ENCODE results near the gene PLEKHG4B. TPM values are rescaled to one million over a fixed set of nuclear protein-coding genes. Genes with fewer than 3 reads are reported as not detected.

Gene PLEKHG4B
- polyA plus RNA-seq, 1 donor (not counting 4 experiments of a cell fraction or from before 2014, with no cell fraction given): not detected

DNA sequence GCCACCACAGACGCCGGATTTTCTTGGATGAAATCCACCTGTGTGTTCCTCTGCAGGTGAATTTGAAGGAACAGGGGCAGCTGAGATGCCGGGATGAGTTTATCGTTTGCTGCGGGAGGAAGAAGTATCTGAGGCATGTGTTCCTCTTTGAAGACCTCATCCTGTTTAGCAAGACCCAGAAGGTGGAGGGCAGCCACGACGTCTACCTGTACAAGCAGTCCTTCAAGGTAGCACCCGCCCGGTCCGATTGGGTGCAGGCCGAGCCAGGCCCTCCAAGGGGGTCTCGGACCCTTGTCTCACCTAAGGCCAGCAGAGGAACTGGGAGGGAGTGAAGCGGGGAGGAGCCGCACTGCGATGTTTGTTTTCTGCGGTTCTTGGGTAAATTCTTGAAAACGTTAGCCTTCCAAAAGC lies 80.9 kb downstream of the PLEKHG4B start:
- Histone ChIP-seq H3K79me2 (ENCODE audit: control insufficient read depth, insufficient read depth, low read length) (no peaks in the 10 kb centered on the region), H3K9ac (ENCODE audit: control insufficient read depth, extremely low read depth, insufficient read depth, low read length) (no peak overlapping the region), H3K9me1 (ENCODE audit: control insufficient read depth, extremely low read depth, insufficient read depth, low read length) (no peaks in the 10 kb centered on the region), H3K27me3 (ENCODE audit: control insufficient read depth, extremely low read depth, insufficient read depth, low read length) (peaks cover 6% of the 10 kb centered on the region), H2AFZ (ENCODE audit: control insufficient read depth, low read length) (no peak overlapping the region), H3K4me1 (ENCODE audit: control insufficient read depth, extremely low read depth, insufficient read depth, low read length) (no peaks in the 10 kb centered on the region), H3K4me2 (ENCODE audit: control insufficient read depth, extremely low read depth, insufficient read depth, low read depth, low read length) (no peak overlapping the region), H4K20me1 (ENCODE audit: control insufficient read depth, extremely low read depth, insufficient read depth, low read length) (no peaks in the 10 kb centered on the region), H3K4me3 (ENCODE audit: control insufficient read depth in 2 of 3, extremely low read depth in 1 of 3, insufficient read depth in 2 of 3, low read depth in 1 of 3, low read length in 3 of 3) (no peak overlapping the region), H3K27ac (ENCODE audit: control insufficient read depth, insufficient read depth, low read length) (no peak overlapping the region), H3K9me3 (ENCODE audit: control insufficient read depth, low read depth, low read length) (no peaks in the 10 kb centered on the region), H3K36me3 (ENCODE audit: control insufficient read depth in 2 of 2, extremely low read depth in 1 of 2, insufficient read depth in 2 of 2, low read length in 2 of 2) (no peaks in the 10 kb centered on the region)
- DNase-seq (ENCODE audit: low read depth, low spot score) (no peak), FAIRE-seq (no peak)
- TF ChIP-seq, protein P1, sequence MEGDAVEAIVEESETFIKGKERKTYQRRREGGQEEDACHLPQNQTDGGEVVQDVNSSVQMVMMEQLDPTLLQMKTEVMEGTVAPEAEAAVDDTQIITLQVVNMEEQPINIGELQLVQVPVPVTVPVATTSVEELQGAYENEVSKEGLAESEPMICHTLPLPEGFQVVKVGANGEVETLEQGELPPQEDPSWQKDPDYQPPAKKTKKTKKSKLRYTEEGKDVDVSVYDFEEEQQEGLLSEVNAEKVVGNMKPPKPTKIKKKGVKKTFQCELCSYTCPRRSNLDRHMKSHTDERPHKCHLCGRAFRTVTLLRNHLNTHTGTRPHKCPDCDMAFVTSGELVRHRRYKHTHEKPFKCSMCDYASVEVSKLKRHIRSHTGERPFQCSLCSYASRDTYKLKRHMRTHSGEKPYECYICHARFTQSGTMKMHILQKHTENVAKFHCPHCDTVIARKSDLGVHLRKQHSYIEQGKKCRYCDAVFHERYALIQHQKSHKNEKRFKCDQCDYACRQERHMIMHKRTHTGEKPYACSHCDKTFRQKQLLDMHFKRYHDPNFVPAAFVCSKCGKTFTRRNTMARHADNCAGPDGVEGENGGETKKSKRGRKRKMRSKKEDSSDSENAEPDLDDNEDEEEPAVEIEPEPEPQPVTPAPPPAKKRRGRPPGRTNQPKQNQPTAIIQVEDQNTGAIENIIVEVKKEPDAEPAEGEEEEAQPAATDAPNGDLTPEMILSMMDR (optimal IDR thresholded peaks at IDR 0.05 in 1 of 3, IDR thresholded peaks at IDR 0.05 in 1 of 3, conservative IDR thresholded peaks at IDR 0.05 in 1 of 3; ENCODE audit: extremely low read depth in 1 of 3, insufficient read depth in 2 of 3, low read length in 3 of 3): no peak
- no peak for TF ChIP-seq EZH2 (IDR thresholded peaks at IDR 0.05; ENCODE audit: low read length)
- dilution Hi-C loops (cut with MboI; ENCODE audit: extremely low pct_ligation_motif_present, low sequenced_read_pairs): no loop called here

DNA sequence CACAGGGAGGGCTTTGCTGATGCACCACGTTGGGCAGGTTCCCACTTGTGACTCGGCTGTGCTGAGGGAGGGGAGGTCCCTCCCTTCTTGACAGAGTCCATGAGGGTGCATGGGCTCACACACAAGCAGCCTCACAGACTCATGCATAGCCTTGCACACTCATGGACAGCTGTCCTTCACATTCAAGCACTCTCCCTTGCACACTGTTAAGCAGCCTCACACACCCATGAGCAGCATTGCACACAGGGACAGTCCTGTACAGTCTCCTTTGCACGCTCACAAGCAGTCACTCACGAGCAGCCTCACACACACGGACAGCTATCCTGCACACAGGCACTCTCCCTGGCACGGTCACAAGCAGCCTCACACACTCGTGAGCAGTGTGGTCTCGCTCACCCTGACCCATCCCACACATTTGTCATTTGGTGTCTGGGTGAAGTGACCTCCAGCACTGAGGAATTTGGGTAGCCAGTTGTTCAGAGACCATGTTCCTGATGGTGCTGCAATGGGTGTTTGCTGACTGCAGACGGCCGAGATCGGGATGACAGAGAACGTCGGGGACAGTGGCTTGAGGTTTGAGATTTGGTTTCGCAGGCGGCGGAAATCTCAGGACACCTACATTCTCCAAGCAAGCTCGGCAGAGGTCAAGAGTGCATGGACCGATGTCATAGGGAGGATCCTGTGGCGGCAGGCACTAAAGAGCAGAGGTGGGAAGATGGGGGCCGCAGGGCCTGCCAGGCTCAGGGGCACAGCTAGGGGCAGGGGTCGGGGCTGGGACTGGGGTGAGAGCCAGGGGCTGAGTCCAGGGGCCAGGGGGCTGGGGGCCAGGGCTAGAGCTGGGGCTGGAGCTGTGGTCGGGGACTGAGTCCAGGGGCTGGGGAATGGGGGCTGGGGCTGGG lies 81.7 kb downstream of the PLEKHG4B start:
- no peak for FAIRE-seq

More for the DNA sequence above, 81.7 kb downstream of the PLEKHG4B start:
- Histone ChIP-seq H3K9ac (ENCODE audit: control insufficient read depth, extremely low read depth, insufficient read depth, low read length) (no peak overlapping the region), H3K27ac (ENCODE audit: control insufficient read depth, insufficient read depth, low read length) (no peak overlapping the region), H4K20me1 (ENCODE audit: control insufficient read depth, extremely low read depth, insufficient read depth, low read length) (no peaks in the 10 kb centered on the region), H3K4me2 (ENCODE audit: control insufficient read depth, extremely low read depth, insufficient read depth, low read depth, low read length) (no peak overlapping the region), H2AFZ (ENCODE audit: control insufficient read depth, low read length) (no peak overlapping the region), H3K4me1 (ENCODE audit: control insufficient read depth, extremely low read depth, insufficient read depth, low read length) (no peaks in the 10 kb centered on the region), H3K79me2 (ENCODE audit: control insufficient read depth, insufficient read depth, low read length) (no peaks in the 10 kb centered on the region), H3K36me3 (ENCODE audit: control insufficient read depth in 2 of 2, extremely low read depth in 1 of 2, insufficient read depth in 2 of 2, low read length in 2 of 2) (no peaks in the 10 kb centered on the region), H3K4me3 (ENCODE audit: control insufficient read depth in 2 of 3, extremely low read depth in 1 of 3, insufficient read depth in 2 of 3, low read depth in 1 of 3, low read length in 3 of 3) (no peak overlapping the region), H3K9me1 (ENCODE audit: control insufficient read depth, extremely low read depth, insufficient read depth, low read length) (no peaks in the 10 kb centered on the region), H3K9me3 (ENCODE audit: control insufficient read depth, low read depth, low read length) (no peaks in the 10 kb centered on the region), H3K27me3 (ENCODE audit: control insufficient read depth, extremely low read depth, insufficient read depth, low read length) (peaks cover 10% of the 10 kb centered on the region)
- dilution Hi-C loops (cut with MboI; ENCODE audit: extremely low pct_ligation_motif_present, low sequenced_read_pairs): no loop called here
- no peak for TF ChIP-seq EZH2 (IDR thresholded peaks at IDR 0.05; ENCODE audit: low read length)
- TF ChIP-seq, protein P1 (optimal IDR thresholded peaks at IDR 0.05 in 1 of 3, IDR thresholded peaks at IDR 0.05 in 1 of 3, conservative IDR thresholded peaks at IDR 0.05 in 1 of 3; ENCODE audit: extremely low read depth in 1 of 3, insufficient read depth in 2 of 3, low read length in 3 of 3): no peak
- DNase-seq (ENCODE audit: low read depth, low spot score): no peak

Measured in keratinocyte (primary cell).